ENCODE measurements around the gene TMIGD2.

TMIGD2 gene

DNA sequence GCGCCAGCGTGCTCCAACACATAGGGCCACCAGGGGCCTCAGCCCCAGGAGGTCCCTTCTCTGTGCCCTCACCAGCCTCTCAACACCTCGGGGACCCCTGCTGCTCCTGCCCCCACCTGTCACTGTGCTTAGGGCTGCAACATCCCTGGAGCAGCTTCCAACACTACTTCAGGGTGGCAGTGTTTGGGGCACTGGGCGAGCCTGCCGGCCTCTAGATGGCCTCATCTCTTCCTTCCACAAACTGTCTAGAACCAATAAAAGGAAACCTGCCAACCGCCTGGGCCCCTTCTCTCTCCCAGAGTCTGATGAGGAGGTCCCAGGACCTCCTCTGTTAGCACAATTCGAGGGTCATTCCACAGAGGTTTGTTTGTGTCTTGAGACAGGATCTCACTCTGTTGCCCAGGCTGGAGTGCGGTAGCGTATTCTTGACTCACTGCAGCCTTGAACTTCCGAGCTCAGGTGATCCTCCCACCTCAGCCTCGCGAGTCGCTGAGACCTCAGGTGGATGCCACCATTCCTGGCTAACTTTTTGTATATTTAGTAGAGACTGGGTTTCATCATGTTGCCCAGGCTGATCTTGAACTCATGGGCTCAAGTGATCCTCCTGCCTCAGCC is 33.3 kb downstream of the TMIGD2 start:
- peaks cover 27% of the 10 kb centered on the region for H3K36me3 ChIP-seq (ENCODE audit: insufficient read depth, low read length)
- H3K9ac ChIP-seq (ENCODE audit: low read depth, low read length) = no peak overlapping the region
- H3K4me3 ChIP-seq (ENCODE audit: low read length) = no peak overlapping the region

DNA sequence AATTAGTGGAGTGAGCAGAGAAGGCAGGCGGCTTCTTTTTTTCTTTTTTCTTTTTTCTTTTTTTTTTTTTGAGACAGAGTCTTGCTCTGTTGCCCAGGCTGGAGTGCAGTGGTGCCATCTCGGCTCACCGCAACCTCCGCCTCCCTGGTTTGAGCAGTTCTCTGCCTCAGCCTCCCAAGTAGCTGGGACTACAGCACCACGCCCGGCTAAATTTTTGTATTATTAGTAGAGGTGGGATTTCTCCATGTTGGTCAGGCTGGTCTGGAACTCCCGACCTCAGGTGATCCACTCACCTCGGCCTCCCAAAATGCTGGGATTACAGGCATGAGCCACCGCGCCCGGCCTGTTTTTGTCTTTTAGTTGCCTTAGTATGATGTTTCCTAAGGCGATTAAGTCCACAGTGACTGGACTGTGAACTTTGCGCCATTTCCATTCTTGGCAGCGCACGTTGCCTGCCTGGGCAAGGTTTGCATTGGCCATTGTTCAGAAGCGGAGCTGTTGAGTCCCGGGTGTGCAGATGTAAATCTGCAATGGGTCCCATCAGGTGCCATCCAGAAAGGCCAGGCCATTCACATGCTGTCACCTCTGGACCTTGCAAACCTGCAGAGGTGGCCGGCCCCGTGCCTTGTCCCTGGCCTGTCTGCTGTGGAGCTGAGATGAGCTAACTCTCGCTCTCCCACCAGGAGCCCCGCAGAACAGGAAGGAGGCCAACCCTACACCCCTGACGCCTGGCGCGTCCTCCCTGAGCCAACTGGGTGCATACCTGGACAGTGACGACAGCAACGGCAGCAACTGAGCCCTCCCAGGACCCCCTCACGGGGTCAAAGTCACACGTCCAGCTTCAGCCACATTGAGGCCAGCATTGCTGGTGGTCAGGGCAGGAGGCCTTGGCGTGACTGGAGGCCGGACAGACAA is 34.0 kb downstream of the TMIGD2 start:
- no peaks in the 10 kb centered on the region for H3K9me3 ChIP-seq (replicated peaks; ENCODE audit: low read length)

More for the DNA sequence above, 33.3 kb downstream of the TMIGD2 start:
- no peaks in the 10 kb centered on the region for H3K4me1 ChIP-seq (ENCODE audit: control insufficient read depth, insufficient read depth, low read length)
- no peaks in the 10 kb centered on the region for H3K27me3 ChIP-seq (ENCODE audit: control insufficient read depth, insufficient read depth, low read length)
- H3K4me2 ChIP-seq (ENCODE audit: low read length) = no peak overlapping the region
- H3K9me3 ChIP-seq (replicated peaks; ENCODE audit: low read length) = no peaks in the 10 kb centered on the region

DNA sequence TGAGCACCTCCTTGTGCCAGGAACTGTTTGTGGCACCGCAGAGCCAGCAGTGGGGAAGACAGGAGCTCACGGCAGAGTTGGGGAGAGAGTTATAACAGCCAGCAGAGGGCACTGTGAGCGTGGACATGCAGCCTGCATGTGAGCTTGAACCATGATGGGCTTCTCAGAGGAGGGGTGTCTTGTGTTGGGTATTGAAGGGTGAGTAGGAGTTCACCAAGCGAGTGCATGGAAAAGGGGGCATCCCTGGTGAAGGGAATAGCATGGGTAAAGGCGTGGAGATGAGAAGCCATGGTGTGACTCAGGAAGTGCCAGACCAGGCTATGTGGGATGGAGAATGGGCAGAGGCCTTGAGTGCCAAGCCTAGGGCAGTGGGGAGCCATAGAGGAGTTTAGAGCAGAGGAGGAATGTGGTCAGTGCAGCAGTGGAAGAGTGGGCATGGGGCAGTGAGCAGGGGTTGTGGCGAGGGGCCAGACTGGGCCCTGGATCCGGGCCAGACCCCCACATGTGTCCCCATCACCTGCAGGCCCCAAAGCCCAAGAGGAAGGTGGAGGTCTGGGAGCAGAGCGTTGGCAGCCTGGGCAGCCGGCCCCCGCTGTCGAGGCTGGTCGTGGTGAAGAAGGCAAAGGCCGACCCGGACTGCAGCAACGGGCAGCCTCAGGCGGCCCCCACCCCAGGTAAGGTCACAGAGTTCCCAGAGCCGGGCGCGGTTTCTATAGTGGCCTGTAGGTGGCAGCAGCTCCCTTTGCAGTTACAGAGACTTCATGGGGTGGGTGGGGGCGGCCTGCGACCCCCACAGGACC is 34.9 kb downstream of the TMIGD2 start:
- Histone ChIP-seq H3K36me3 (ENCODE audit: insufficient read depth, low read length) (peaks cover 30% of the 10 kb centered on the region), H3K27me3 (ENCODE audit: control insufficient read depth, insufficient read depth, low read length) (no peaks in the 10 kb centered on the region), H3K4me1 (ENCODE audit: control insufficient read depth, insufficient read depth, low read length) (no peaks in the 10 kb centered on the region), H3K4me3 (ENCODE audit: low read length) (no peak overlapping the region), H3K9ac (ENCODE audit: low read depth, low read length) (no peak overlapping the region), H3K9me3 (replicated peaks; ENCODE audit: low read length) (no peaks in the 10 kb centered on the region), H3K4me2 (ENCODE audit: low read length) (no peak overlapping the region)

More for the DNA sequence above, 34.0 kb downstream of the TMIGD2 start:
- no peak overlapping the region for H3K4me2 ChIP-seq (ENCODE audit: low read length)
- no peaks in the 10 kb centered on the region for H3K27me3 ChIP-seq (ENCODE audit: control insufficient read depth, insufficient read depth, low read length)
- H3K36me3 ChIP-seq (ENCODE audit: insufficient read depth, low read length) = peaks cover 28% of the 10 kb centered on the region
- H3K4me1 ChIP-seq (ENCODE audit: control insufficient read depth, insufficient read depth, low read length) = no peaks in the 10 kb centered on the region
- no peak overlapping the region for H3K9ac ChIP-seq (ENCODE audit: low read depth, low read length)
- H3K4me3 ChIP-seq (ENCODE audit: low read length) = no peak overlapping the region

GRCh38 chr19:4266253-4267000 is 35.8 kb downstream of the TMIGD2 start:
- Histone ChIP-seq H3K4me1 (ENCODE audit: control insufficient read depth, insufficient read depth, low read length) (no peaks in the 10 kb centered on the region), H3K9ac (ENCODE audit: low read depth, low read length) (no peak overlapping the region), H3K9me3 (replicated peaks; ENCODE audit: low read length) (no peaks in the 10 kb centered on the region), H3K4me2 (ENCODE audit: low read length) (no peak overlapping the region), H3K27me3 (ENCODE audit: control insufficient read depth, insufficient read depth, low read length) (no peaks in the 10 kb centered on the region), H3K4me3 (ENCODE audit: low read length) (no peak overlapping the region), H3K36me3 (ENCODE audit: insufficient read depth, low read length) (peaks cover 27% of the 10 kb centered on the region)

DNA sequence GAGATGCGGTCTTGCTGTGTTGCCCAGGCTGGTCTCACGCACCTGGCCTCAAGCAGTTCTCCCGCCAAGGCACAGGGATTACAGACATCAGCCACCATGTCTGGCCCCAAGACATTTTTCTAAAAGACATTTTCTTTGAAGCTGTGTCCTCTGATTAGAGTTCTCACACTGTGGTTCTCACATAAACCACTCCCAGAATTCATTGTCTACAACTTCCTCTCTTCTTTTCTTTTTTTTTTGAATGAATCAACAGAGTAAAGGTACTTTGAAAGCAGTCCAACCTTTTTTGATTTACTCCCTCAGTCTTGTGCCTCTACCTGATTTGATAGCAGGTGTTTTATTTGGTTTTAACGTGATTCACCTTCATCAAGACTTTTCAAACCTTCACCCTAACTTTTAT is 37.4 kb downstream of the TMIGD2 start:
- Histone ChIP-seq H3K27me3 (ENCODE audit: control insufficient read depth, insufficient read depth, low read length) (no peaks in the 10 kb centered on the region), H3K4me3 (ENCODE audit: low read length) (no peak overlapping the region), H3K36me3 (ENCODE audit: insufficient read depth, low read length) (peaks cover 32% of the 10 kb centered on the region), H3K4me1 (ENCODE audit: control insufficient read depth, insufficient read depth, low read length) (no peaks in the 10 kb centered on the region), H3K9ac (ENCODE audit: low read depth, low read length) (no peak overlapping the region), H3K4me2 (ENCODE audit: low read length) (no peak overlapping the region), H3K9me3 (replicated peaks; ENCODE audit: low read length) (no peaks in the 10 kb centered on the region)

DNA sequence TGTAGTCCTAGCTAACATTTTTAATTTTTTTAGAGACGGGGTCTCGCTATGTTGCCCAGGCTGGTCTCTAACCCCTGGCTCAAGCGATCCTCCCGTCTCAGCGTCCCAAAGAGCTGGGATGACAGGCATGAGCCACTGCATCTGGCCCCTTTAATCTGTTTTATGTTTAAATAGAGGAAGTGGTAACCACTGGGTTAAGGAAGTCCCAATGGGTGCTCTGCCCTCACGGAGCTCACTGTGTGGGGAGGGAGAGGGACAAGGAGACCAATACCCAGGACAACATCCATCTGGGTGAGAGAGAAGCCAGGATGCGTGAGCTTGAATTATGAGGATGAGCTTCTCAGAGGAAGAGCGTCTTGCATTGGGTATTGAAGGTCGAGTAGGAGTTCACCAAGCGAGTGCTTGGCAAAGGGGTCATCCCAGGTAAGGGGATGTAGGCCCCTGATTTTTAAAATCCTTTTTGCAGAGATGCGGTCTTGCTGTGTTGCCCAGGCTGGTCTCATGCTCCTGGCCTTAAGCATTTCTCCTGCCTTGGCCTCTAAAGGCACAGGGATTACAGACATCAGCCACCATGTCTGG is 41.5 kb downstream of the TMIGD2 start:
- no peaks in the 10 kb centered on the region for H3K27me3 ChIP-seq (ENCODE audit: control insufficient read depth, insufficient read depth, low read length)
- H3K4me2 ChIP-seq (ENCODE audit: low read length) = no peak overlapping the region
- no peak overlapping the region for H3K9ac ChIP-seq (ENCODE audit: low read depth, low read length)
- no peak overlapping the region for H3K4me3 ChIP-seq (ENCODE audit: low read length)
- no peaks in the 10 kb centered on the region for H3K4me1 ChIP-seq (ENCODE audit: control insufficient read depth, insufficient read depth, low read length)
- H3K36me3 ChIP-seq (ENCODE audit: insufficient read depth, low read length) = peaks cover 35% of the 10 kb centered on the region
- peaks cover 7% of the 10 kb centered on the region for H3K9me3 ChIP-seq (replicated peaks; ENCODE audit: low read length)

DNA sequence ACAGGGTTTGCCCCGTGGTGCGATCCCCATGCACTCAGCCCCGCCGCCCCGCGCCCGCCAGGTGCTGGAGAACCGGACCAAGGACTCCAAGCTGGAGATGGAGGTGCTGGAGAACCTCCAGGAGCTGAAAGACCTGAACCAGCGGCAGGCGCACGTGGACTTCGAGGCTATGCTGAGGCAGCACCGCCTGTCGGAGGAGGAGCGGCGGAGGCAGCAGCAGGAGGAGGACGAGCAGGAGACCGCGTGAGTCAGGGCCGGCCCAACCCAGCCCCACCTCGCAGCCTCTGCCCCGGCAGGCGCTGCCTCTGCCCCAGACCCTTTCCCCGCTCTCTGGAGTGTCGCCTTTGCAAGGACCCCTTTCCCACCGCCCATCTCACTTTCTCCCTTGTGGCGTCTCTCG is 44.0 kb downstream of the TMIGD2 start:
- H3K4me3 ChIP-seq (ENCODE audit: low read length) = no peak overlapping the region
- H3K9ac ChIP-seq (ENCODE audit: low read depth, low read length) = no peak overlapping the region
- no peaks in the 10 kb centered on the region for H3K4me1 ChIP-seq (ENCODE audit: control insufficient read depth, insufficient read depth, low read length)
- H3K27me3 ChIP-seq (ENCODE audit: control insufficient read depth, insufficient read depth, low read length) = no peaks in the 10 kb centered on the region
- H3K4me2 ChIP-seq (ENCODE audit: low read length) = no peak overlapping the region
- peaks cover 41% of the 10 kb centered on the region for H3K36me3 ChIP-seq (ENCODE audit: insufficient read depth, low read length)
- peaks cover 7% of the 10 kb centered on the region for H3K9me3 ChIP-seq (replicated peaks; ENCODE audit: low read length)

GRCh38 chr19:4257025-4257424 is 45.2 kb downstream of the TMIGD2 start:
- Histone ChIP-seq H3K4me3 (ENCODE audit: low read length) (no peak overlapping the region), H3K9ac (ENCODE audit: low read depth, low read length) (no peak overlapping the region), H3K4me2 (ENCODE audit: low read length) (no peak overlapping the region), H3K4me1 (ENCODE audit: control insufficient read depth, insufficient read depth, low read length) (no peaks in the 10 kb centered on the region), H3K27me3 (ENCODE audit: control insufficient read depth, insufficient read depth, low read length) (no peaks in the 10 kb centered on the region), H3K36me3 (ENCODE audit: insufficient read depth, low read length) (peaks cover 47% of the 10 kb centered on the region), H3K9me3 (replicated peaks; ENCODE audit: low read length) (peaks cover 7% of the 10 kb centered on the region)

GRCh38 chr19:4256563-4256962 is 45.6 kb downstream of the TMIGD2 start:
- Histone ChIP-seq H3K4me1 (ENCODE audit: control insufficient read depth, insufficient read depth, low read length) (no peaks in the 10 kb centered on the region), H3K36me3 (ENCODE audit: insufficient read depth, low read length) (peaks cover 52% of the 10 kb centered on the region)

GRCh38 chr19:4246767-4247593 is 55.2 kb downstream of the TMIGD2 start, which contains the start of gene YJU2:
Gene YJU2, plus strand, starts transcription at chr19:4247080. Its CDS starts 67 bp downstream, at chr19:4247147.
- H3K9ac ChIP-seq (ENCODE audit: low read depth, low read length) = peak within 1 kb of the TSS; percentile 92
- peaks cover 8% of the 10 kb centered on the region for H3K4me1 ChIP-seq (ENCODE audit: control insufficient read depth, insufficient read depth, low read length)
- no peaks in the 10 kb centered on the region for H3K9me3 ChIP-seq (replicated peaks; ENCODE audit: low read length)
- H3K4me2 ChIP-seq (ENCODE audit: low read length) = peak within 1 kb of the TSS; percentile 81
- no peaks in the 10 kb centered on the region for H3K27me3 ChIP-seq (ENCODE audit: control insufficient read depth, insufficient read depth, low read length)
- H3K4me3 ChIP-seq (ENCODE audit: low read length) = peak within 1 kb of the TSS; percentile 89
- H3K36me3 ChIP-seq (ENCODE audit: insufficient read depth, low read length) = peaks cover 28% of the 10 kb centered on the region

More at GRCh38 chr19:4256563-4256962, 45.6 kb downstream of the TMIGD2 start:
- no peak overlapping the region for H3K4me2 ChIP-seq (ENCODE audit: low read length)
- peaks cover 7% of the 10 kb centered on the region for H3K9me3 ChIP-seq (replicated peaks; ENCODE audit: low read length)
- H3K27me3 ChIP-seq (ENCODE audit: control insufficient read depth, insufficient read depth, low read length) = no peaks in the 10 kb centered on the region
- H3K9ac ChIP-seq (ENCODE audit: low read depth, low read length) = no peak overlapping the region
- H3K4me3 ChIP-seq (ENCODE audit: low read length) = no peak overlapping the region
